GM18508 (cell line): ENCODE data around the gene MYOM3.

Experiments
- ATAC-seq: cut with Tn5 transposase; IDR thresholded peaks from one replicate; pipeline ENCODE4 v1.9.1; 2021; ENCODE audit warnings: moderate number of reproducible peaks; ENCODE audit not compliant: insufficient read depth, unreplicated experiment

Gene MYOM3

DNA sequence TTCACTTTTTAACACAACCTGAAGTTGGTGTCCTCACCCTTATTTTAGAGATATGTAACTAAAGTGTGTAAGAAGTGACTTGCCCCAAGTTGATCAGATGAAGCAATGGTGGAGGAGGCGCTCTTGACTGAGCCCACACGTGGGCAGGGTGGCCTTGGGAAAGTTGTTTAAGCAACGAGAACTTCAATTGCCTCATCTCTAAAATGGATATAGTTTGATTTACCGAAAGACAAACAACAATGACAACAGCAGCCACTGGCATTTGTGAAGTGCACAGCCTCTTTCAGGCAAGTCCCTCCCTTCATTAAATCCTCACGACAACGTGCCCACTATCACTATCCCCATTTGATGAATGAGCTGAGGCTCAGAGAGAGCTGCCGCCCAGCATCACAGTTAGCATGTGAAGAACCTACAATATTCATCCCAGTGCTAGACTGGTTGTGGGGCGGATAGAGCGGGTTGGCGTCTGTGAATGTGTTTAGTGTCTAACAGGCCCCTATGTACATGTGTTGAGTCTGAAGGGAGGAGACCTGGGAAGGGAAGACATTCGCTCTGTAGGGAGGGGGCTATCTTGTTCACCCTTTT is 28.0 kb upstream of the MYOM3 start:
- no peak for ATAC-seq

- no peak for ATAC-seq
Measured at GRCh38 chr1:24139222-24139489, 27.2 kb upstream of the MYOM3 start.

DNA sequence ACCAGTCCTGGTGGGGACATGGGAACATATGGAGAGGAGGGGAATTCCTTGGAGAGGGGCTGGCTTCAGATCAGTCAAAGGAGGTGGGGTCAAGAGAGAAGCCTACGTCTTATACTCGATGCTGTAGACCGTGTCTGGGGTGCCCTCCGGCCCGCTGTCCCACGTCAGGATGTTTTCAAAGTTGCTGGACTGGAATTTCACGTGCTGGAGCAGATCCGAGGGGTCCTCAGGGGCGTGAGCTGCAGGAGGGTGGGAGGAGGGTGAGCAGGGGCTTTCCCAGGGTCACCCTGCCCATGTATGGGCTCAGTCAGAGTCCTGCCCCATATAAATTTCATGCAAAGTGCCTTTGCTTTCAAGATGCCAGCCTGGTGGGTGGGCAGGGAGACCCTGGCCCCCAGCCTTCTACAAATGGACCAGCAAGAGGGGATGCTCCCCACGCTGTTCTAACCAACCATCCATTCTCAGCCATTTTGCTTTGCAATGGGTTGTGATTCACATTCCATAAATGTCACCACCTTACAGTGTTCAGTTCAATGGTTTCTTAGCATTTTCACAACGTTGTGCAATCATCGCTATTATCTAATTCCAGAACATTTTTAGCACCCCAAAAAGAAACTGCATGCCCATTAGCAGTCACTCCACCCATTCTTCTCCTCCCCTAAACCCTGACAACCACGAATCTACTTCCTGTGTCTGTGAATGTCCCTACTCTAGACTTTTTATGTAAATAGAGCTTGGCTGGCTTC is 26.7 kb upstream of the MYOM3 start:
- no peak for ATAC-seq

DNA sequence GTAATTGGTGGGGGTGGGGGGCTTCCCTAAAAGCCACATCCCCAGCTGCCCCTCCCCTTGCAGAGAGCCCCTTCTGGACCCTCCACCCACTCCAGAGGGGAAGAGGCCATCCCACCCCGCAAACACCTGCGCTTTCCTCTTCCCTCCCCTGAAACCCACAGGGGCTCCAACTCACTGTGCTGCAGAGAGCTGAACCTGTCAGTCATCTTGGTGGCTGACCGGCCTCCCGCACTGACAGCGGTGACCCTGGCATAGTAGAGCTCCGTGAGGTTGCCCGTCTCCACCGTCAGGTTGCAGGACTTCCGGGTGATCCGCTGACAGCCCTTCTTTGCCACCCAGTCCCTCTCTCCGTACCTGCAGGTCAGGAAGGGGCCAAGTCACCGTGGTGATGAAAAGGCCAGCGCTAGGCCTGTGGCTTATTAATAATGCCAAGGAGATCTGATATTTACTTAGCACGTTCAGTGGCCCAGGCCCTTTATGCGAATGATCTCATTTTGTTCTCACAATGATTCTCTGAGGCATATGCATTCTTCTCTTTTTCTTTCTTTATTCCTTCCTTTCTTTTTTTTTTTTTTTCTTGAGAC is 25.1 kb upstream of the MYOM3 start:
- ATAC-seq, result no peak

- no peak for ATAC-seq
Measured at GRCh38 chr1:24134376-24134775, 22.4 kb upstream of the MYOM3 start.

DNA sequence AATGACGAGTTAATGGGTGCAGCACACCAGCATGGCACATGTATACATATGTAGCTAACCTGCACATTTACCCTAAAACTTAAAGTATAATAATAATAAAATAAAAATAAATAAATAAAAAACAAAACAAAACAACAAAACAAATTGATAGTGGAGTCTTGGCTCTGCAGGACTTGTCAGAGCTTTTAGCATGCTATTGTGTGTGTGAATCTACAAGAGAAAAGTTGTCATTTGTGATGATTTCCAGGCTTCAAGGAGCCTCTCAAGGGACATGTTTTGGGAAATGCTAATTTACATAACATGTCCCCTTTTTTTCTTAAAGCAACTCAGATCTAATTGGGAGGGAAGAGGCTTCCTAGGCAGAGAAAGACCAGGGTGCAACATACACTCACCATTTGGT is 21.9 kb upstream of the MYOM3 start:
- ATAC-seq, result no peak

- ATAC-seq, result no peak
Measured at GRCh38 chr1:24130385-24130784, 18.4 kb upstream of the MYOM3 start.

- ATAC-seq, result no peak
Measured at GRCh38 chr1:24127801-24128363, 15.9 kb upstream of the MYOM3 start.

GRCh38 chr1:24127134-24127800 is 15.3 kb upstream of the MYOM3 start:
- ATAC-seq, result no peak

DNA sequence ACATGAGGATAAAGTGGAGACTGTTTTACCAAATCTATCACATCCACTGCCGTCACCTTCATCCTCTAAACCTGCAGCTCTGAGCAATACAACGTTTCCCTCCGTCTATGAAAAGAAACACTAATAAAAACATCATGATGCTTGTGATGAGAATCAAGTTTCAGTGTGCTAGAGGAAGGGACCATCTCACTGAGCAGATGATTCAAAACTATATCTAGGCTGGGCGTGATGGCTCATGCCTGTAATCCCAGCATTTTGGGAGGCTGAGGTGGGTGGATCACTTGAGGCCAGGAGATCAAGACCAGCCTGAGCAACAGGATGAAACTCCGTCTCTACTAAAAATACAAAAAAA is 14.7 kb upstream of the MYOM3 start:
- no peak for ATAC-seq

DNA sequence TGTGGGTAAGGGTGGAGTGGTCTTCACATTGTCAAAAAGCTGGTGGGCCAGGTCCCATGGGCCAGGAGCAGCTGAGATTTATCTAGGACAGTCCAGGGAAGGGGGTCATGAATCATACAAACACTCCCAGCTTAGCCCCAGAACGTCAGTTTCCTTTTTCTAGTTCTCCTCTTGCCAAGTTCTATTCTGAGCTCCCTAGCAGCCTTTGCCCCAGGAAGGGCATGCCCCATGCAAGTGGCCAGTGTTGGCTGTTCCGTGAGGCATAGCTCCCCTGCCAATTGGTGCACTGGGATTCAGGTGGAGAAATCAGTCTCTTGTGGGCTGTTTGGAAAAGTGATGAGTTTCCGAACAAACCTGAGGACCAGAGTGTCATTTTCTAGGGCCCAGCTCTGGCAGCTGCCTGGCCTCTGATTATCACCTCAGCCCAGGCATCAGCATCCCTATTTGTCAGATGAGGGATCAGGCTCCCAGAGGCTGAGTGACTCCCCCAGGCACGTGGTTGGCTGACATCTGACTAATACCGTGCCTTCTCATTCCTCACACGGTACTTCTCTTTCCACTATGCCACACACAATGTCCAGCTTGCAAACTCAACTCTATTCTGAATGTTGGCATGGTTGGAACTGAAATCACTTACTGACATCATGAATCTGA is 14.2 kb upstream of the MYOM3 start:
- ATAC-seq, result no peak

GRCh38 chr1:24125456-24125855 is 13.5 kb upstream of the MYOM3 start:
- ATAC-seq, result no peak

DNA sequence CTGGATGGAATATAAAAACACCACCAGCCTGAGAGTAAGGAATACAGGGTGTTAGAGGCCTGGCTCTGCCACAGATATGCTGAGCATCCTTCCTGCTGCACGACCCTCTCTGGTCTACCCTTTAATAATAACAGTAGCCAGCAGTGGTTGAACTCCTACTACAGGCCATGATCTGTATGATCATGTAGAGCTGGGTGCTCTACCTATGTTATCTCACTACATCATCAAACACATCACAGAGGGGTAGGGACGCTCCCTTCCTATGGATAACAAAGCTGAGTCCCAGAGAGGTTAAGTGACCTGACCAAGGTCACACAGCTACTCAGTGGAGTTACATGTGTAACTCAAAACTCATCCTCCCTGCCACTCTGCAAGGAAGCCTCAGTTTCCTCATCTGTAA is 13.0 kb upstream of the MYOM3 start:
- ATAC-seq, result no peak

- ATAC-seq, result no peak
Measured at GRCh38 chr1:24123611-24124010, 11.7 kb upstream of the MYOM3 start.

DNA sequence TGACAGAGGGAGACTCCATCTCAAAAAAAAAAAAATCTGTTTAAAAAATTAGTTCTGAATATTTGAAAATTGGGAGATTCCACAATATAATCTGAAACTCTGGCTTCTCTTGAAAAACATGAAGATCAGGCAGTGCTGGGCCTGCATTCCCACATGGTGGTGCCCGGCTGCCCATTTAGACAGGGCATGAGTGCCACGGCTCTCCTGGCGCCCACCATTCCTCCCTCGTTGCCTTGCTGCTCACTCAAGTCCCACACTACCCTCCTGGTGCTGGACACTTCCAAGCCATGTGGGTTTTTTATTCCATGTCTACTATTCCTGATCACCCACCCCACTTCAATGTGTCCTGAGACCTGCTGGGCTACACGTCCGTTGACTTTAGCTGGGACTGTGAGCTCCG is 10.8 kb upstream of the MYOM3 start:
- no peak for ATAC-seq

DNA sequence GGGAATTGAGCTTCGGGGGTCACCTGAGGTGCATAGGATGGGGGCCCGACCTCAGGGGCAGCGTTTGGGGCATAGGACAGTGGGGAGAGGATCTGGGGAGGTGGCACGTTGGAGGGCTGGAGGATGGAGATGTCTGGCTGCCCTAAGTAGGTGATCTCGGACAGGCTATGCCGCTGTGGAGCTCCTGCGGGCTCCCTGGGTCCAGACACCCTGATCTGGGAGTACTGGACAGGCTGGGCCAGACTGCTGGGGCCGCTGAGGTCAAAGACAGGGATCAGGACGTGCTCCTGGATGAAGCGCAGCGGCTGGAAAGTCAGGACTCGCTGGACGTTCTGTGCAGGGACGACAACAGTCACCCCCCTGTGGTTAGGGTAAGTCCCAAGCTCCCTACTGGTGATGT is 9.5 kb upstream of the MYOM3 start:
- no peak for ATAC-seq

DNA sequence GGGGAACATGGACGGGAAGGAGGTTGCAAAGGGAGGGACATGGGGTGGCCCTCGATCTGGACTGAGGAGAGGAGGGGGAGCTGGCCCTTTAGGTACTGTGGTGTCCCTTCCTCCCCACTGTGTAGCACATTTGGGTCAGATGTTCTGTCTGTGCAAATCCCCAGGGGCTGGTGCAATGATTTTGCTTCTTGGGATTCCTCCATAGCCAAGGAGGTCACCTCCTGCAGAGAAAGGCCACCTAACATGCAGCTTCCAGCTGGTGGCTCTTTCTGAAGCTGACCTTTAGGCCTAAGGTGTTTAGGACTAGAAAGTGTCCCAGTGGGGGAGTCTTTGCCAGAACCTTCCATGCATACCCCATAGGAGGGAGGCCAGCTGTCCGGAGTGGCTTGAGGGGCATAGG is 9.0 kb upstream of the MYOM3 start:
- ATAC-seq, result no peak

- no peak for ATAC-seq
Measured at GRCh38 chr1:24119859-24120756, 8.2 kb upstream of the MYOM3 start.

DNA sequence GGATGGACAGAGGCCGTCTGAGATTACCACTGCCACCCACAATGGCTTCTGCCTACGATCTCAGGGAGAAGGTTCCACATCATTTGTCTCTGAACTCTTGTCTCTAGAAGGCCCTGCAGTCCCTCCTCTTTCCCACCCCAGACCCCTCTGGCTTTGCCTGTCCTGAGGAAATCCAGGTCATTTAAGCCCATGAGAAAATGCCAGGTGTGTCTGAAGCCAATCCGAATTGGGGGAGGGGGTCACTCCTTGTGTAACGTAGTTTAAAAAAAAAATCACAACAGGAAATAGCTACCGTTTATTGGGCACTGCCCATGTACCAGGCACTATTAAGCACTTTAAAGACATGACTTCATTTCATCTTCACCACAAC is 7.5 kb upstream of the MYOM3 start:
- ATAC-seq, result no peak
